ENCODE results near the gene RGS2.

The RGS2 gene, protein sequence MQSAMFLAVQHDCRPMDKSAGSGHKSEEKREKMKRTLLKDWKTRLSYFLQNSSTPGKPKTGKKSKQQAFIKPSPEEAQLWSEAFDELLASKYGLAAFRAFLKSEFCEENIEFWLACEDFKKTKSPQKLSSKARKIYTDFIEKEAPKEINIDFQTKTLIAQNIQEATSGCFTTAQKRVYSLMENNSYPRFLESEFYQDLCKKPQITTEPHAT

GRCh38 chr1:192808518-192809306 is at the start of gene RGS2:
TSS of gene RGS2 (plus strand) at chr1:192809039. CDS start at chr1:192809072, 33 bp downstream.
- DNase-seq, result peak; percentile 62 to 97 (median 90)

DNA sequence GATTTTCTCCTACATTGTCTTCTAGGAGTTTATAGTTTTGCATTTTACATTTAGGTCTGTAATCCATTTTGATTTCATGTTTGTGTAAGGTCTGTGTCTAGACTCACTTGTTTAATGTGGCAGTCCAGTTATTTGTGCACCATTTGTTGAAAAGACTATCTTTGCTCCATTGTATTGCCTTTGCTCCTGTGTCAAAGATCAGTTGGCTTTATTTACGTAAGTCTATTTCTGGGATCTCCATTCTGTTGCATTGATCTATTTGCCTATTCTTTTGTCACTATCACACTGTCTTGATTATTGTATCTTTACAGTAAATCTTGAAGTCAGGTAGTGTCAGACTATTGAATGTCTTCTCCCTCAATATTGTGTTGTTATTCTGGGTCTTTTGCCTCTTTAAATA is 49.7 kb upstream of the RGS2 start:
- no peak for DNase-seq

- no peak for DNase-seq
Measured at GRCh38 chr1:192762265-192762664, 46.6 kb upstream of the RGS2 start.

- no peak for DNase-seq
Measured at GRCh38 chr1:192763243-192763642, 45.6 kb upstream of the RGS2 start.

DNA sequence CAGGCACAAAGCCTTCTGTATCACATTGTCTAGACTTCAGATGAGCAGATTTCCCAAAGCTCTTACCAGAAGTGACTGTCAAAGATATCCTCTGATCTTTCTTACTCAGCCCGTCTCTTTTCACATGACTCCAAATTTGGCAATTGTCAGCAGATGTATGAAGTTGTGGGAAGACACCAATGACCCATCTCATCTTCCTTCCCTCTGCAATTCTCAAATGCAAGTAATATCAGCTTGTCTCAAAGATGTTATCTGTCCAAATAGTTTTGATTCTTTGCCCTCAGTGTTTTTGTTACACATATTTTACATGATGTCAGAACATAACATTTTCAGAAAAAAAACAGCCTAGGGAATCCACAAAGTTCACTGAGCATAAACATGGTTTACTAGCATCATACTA is 45.1 kb upstream of the RGS2 start:
- DNase-seq, result no peak

DNA sequence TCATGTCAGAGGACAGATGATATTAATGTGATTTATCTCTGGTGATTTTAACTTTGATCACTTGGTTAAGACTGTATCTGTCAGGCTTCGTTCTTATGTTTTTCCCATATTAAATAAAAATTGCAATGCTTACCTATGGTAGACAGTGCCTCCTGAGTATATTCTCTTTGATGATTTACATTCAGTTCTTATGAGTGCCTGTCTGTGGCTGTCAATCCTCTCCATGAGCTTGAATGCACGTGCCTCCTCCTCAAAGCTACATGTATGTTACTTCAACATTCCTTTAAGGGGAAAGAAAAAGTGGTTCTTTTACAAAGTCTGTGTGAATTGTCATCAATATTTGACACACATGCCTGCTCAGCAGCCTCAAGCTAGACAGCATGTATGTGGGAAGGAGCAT is 44.2 kb upstream of the RGS2 start:
- no peak for DNase-seq

- DNase-seq, result no peak
Measured at GRCh38 chr1:192766009-192766625, 42.7 kb upstream of the RGS2 start.

DNA sequence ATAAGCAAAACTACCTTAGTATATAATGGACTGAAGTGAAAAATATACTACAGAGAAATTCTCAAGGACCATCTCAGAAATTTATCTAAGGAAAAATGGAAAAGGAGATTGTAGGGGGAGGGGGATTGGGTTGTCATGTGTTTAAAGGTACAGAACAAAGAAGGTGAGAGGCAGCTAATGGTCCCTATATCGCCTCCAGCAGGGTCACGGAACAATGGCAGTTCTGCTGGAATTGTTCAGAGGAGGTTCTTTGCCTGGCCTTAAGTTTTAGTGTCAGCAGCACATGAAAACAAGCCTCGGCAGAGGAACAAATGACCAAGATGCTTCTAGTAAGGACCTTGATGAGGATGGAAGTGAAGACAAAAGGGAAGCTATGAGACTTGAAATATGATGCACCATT is 42.0 kb upstream of the RGS2 start:
- no peak for DNase-seq

DNA sequence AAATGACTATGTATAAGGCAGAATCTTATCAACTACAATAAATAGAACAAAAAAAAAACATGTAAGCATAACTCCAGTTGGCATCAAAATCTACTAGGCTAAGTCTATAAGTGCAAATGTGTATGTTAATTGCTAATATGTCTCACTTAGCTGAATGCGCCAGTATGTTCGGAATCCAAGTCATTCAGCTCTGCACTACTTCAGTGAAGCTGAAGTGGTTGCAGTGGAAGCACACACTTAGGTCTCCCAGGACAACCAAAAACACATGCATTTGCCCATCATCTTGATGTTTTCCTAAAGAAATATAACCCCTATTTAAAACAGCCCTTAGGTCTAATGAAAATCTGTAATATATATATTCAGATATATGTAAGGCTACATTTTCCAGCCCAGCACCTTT is 41.0 kb upstream of the RGS2 start:
- no peak for DNase-seq

DNA sequence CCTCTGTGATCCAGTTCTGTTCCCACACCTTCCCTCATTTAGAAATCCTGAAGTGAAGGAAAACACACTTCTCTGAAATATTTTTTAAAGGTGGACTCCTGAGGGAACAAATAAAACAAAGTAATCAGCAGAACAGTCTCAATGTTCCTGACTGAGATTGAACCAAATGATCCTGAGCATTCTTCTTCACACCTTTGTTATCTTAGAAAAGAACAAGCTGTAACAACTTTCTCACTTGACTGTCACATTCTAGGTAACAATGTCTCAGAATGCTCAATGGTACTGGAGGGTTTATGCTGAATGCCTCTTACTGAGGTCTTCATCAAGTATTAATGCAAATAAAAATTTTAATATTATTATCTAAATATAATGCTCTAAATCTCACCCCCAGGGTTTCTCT is 40.4 kb upstream of the RGS2 start:
- DNase-seq, result no peak

- no peak for DNase-seq
Measured at GRCh38 chr1:192771341-192771740, 37.5 kb upstream of the RGS2 start.

GRCh38 chr1:192775631-192776030 is 33.2 kb upstream of the RGS2 start:
- no peak for DNase-seq

- DNase-seq, result no peak
Measured at GRCh38 chr1:192776206-192776605, 32.6 kb upstream of the RGS2 start.

DNA sequence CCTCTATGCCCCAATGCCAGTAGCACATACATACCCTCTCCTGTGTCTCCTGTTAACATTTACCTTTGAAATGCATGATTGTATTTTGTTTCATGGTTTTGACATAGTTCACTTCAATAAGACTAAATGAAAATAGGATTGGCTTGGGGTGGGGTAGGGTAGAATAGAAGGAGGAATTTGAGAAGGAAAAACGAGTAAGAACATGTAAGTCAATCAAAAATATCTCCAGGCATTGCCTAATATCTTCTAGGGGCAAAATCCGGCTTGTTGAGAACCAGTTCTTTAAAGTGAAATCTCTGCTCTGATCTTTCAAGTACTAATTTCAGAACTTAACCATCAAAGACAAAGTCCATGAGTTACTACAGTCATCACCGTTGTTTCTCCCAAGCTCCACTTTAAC is 31.8 kb upstream of the RGS2 start:
- no peak for DNase-seq

GRCh38 chr1:192783791-192784190 is 25.0 kb upstream of the RGS2 start:
- no peak for DNase-seq

- no peak for DNase-seq
Measured at GRCh38 chr1:192784397-192784796, 24.4 kb upstream of the RGS2 start.

DNA sequence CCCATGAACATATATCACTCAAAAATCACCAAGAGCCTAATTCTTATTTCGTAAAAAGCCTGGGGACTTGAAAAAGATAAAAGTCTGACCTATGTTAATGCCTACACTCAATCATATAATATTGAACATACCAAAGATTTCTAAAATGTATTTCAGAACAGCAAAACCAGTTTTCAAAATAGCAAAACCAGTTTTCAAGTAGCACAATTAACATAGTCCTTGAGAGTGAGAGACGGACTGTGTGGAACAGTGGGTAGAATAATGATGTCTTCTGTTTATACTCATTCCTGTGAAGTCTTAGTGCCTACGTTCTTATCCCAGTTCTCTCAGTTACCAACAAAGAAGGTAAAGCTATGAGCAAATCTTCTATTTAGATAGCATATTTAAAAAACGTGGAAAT is 22.3 kb upstream of the RGS2 start:
- no peak for DNase-seq

DNA sequence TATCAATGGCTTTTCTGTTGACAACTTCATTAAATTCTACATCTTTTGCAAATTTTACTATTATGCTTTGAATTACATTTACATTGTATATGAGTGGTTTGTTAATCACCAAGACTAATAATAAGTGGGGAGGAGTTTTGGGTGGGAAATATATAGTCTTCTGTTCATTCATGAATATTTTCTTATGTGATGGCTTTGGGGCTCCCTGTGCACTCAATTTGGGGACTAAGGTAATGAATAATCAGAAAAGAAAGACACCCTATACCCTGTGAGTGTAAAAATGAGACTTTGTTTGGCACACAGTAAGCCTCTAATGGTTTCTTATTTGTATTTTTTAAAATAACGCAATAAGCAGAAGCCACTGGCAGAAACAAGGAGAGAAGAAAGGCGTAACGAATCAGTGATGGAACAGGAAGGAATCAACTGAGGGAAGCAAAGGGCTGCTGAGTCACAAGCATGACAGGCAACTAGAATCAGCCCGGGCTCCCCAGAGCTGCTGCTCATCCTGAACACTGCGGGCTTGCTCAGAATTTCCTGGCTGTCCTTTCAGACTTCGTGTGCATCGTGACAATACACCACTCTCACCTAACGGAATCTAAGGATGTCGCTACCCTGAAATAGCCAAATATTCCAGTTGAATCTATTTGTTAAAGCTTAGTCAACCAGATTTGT is 20.8 kb upstream of the RGS2 start:
- peak in 18 of 56 donors; percentile 2 to 50 (median 16) for DNase-seq

DNA sequence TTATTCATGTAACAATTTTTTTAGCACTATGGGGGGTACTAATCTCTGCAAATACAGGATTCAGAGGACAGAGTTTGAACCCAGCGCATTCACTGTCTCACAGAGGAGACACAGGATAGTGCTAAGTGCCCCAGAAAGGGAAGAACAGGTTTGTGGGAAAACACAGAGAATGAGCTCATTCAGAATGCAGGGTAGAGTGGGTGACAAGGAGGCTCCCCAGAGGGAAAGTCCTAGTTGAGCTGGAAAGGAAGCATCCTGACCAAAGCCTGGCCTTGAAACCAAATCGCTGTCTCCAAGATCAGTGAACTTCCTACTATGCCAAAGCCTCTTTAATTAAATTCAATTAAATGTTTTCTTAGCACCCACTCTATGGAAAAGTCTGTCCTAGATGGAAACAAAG is 19.0 kb upstream of the RGS2 start:
- no peak for DNase-seq

DNA sequence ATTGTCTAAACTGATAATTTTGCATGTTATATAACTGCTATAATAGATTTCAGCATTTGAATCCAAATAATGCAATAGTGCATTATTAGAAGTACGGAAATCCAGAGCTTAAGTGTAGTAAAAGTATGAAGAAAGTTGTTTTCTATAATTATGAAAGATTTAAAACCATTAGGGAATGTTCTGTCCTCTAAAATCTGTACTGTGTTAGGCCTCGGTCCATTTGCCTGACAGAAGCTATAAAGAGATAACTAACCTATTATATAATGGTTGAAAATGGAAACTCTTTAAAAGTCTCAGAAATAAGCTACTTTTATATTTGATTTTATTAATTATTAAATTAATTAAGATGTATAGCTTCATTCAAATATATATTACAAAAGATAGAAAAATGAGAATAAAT is 16.2 kb upstream of the RGS2 start:
- DNase-seq, result no peak

DNA sequence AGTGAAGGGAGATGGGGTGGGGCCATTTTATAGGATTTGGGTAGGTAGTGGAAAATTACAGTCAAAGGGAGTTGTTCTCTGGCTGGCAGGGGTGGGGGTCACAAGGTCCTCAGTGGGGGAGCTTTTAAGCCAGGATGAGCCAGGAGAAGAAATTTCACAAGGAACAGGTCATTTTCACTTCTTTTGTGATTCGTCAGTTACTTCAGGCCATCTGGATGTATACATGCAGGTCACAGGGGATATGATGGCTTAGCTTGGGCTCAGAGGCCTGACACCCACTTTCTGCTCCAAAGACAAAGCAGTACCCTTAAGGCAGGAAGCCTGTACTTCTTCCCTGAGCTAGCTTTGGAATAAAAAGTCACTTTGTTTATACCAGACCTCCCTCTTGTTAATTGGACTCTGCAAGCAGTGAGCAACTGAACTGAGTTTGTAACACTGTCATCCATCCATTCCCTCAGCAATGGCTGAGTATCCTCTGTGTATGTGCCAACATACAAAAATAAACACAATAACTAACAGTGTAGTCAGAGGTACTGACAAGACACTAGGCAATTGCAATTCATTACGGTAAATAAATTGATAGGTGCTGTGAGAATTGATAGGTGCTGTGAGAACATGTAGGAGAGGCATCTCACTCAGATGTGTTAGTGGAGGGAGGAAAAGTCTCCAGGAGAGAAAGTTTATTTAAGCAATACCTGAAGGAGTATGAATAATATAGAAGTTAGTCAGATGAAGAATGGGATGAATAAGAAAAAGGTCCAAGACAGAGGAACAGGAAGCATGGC is 14.7 kb upstream of the RGS2 start:
- no peak for DNase-seq

DNA sequence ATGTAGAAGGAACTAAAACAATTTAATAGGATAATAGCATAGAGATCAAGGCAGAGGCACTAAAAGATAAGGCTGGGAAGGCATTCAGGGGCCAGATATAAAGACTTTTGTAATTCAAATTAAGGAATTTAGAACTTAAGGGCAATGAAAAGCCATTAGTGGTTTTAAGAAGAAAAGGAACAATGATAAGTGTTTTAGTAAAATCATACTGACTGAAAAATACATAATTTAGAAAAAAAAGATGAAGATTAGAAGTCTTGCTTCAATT is 14.1 kb upstream of the RGS2 start:
- DNase-seq, result no peak

All from nucleus accumbens (tissue), 56 donors.